GM23338 (cell line): ENCODE measurements around the gene LASP1NB.

ENCODE experiments used
- ATAC-seq: fragments of 200-7000 bp; cut with Tn5 transposase; 3 replicates; pipeline ENCODE4 v1.9.1; 2020
- DNase-seq: peaks from one replicate; pipeline ENCODE4 v3.0.0-alpha.2; 2015; ENCODE audit warnings: low spot score
- H2AFZ ChIP-seq: fragments of 200-600 bp; sonication (generic); 2 replicates; pipeline ENCODE4 v1.8.0; 2016; ENCODE audit warnings: antibody characterized with exemption, mild to moderate bottlenecking, moderate library complexity
- H3F3A ChIP-seq: fragments of 200-600 bp; sonication (generic); replicated peaks from 2 replicates; pipeline ENCODE4 v1.8.0; 2017; ENCODE audit warnings: antibody characterized with exemption, mixed run types, low read depth
- H3K27ac ChIP-seq: fragments of 200-600 bp; sonication (generic); 2 replicates; pipeline ENCODE4 v1.6.1; 2016; ENCODE audit warnings: low read depth
- H3K27me3 ChIP-seq: fragments of 200-600 bp; sonication (generic); 2 replicates; pipeline ENCODE4 v1.8.0; 2016; ENCODE audit warnings: mild to moderate bottlenecking, mixed run types, moderate library complexity; ENCODE audit not compliant: insufficient read depth
- H3K36me3 ChIP-seq: fragments of 200-600 bp; sonication (generic); 2 replicates; pipeline ENCODE4 v1.8.0; 2016; ENCODE audit warnings: mild to moderate bottlenecking; ENCODE audit not compliant: insufficient read depth
- H3K4me1 ChIP-seq: fragments of 200-600 bp; sonication (generic); 2 replicates; pipeline ENCODE4 v1.8.0; 2016; ENCODE audit warnings: mild to moderate bottlenecking, moderate library complexity; ENCODE audit not compliant: insufficient read depth
- H3K4me2 ChIP-seq: fragments of 200-600 bp; sonication (generic); 2 replicates; pipeline ENCODE4 v1.7.1; 2017; ENCODE audit warnings: mixed run types
- H3K4me3 ChIP-seq: fragments of 200-600 bp; sonication (generic); 2 replicates; pipeline ENCODE4 v1.6.1; 2016; ENCODE audit warnings: mixed run types
- H3K79me2 ChIP-seq: fragments of 200-600 bp; sonication (generic); replicated peaks from 2 replicates; pipeline ENCODE4 v1.8.0; 2017; ENCODE audit warnings: mild to moderate bottlenecking; ENCODE audit not compliant: insufficient read depth
- H3K9me2 ChIP-seq: fragments of 200-600 bp; sonication (generic); 2 replicates; pipeline ENCODE4 v1.8.0; 2017; ENCODE audit not compliant: insufficient read depth
- H4K20me1 ChIP-seq: fragments of 200-600 bp; sonication (generic); replicated peaks from 2 replicates; pipeline ENCODE4 v1.8.0; 2017; ENCODE audit warnings: mild to moderate bottlenecking; ENCODE audit not compliant: insufficient read depth
- H3K27ac Mint-ChIP-seq: 2 replicates; pipeline ENCODE4 v1.8.0; 2020; ENCODE audit warnings: inconsistent platforms, mild to moderate bottlenecking, moderate library complexity, mixed read lengths
- H3K27me3 Mint-ChIP-seq: 3 replicates; pipeline ENCODE4 v1.8.0; 2022; ENCODE audit warnings: low read depth, mild to moderate bottlenecking, moderate library complexity, mixed read lengths, inconsistent platforms; ENCODE audit not compliant: insufficient read depth, poor library complexity
- H3K36me3 Mint-ChIP-seq: 3 replicates; pipeline ENCODE4 v1.8.0; 2021; ENCODE audit warnings: low read depth, mild to moderate bottlenecking, inconsistent platforms, moderate library complexity, mixed read lengths
- H3K4me1 Mint-ChIP-seq: 3 replicates; pipeline ENCODE4 v1.8.0; 2020; ENCODE audit warnings: mild to moderate bottlenecking, inconsistent platforms, mixed read lengths
- H3K4me3 Mint-ChIP-seq: 3 replicates; pipeline ENCODE4 v1.8.0; 2021; ENCODE audit warnings: moderate library complexity, mild to moderate bottlenecking, inconsistent platforms, mixed read lengths
- H3K9me3 Mint-ChIP-seq: 3 replicates; pipeline ENCODE4 v1.8.0; 2020; ENCODE audit warnings: moderate library complexity, mild to moderate bottlenecking, inconsistent platforms, mixed read lengths
- CREB1 ChIP-seq: fragments of 250-450 bp; sonication (Bioruptor Pico); IDR thresholded peaks from 2 replicates; pipeline ENCODE4 v1.5.0; 2020; ENCODE audit warnings: low read depth, mild to moderate bottlenecking, moderate library complexity
- CTCF ChIP-seq, 2 experiments: fragments of 200-600 bp in 1 of 2; sonication (generic) in 1 of 2; conservative IDR thresholded peaks; 2 replicates each; pipeline versions ENCODE4 v1.5.1 to v1.6.1; 2016 to 2017; ENCODE audit warnings: antibody characterized with exemption in 2 of 2, low read depth in 2 of 2, mild to moderate bottlenecking in 2 of 2, moderate library complexity in 1 of 2
- POLR2AphosphoS5 ChIP-seq: IDR thresholded peaks from 2 replicates; pipeline ENCODE4 v1.6.1; 2016; ENCODE audit warnings: antibody characterized with exemption, low read depth
- STAT1 ChIP-seq: IDR thresholded peaks from one replicate; pipeline ENCODE4 v1.6.1; 2016; ENCODE audit warnings: antibody characterized with exemption; ENCODE audit not compliant: unreplicated experiment
- ZNF114 ChIP-seq: fragments of 250-450 bp; sonication (Bioruptor Pico); IDR thresholded peaks from 2 replicates; pipeline ENCODE4 v1.5.0; 2020; ENCODE audit warnings: mild to moderate bottlenecking, moderate library complexity
- ZNF462 ChIP-seq: fragments of 250-450 bp; sonication (Bioruptor Pico); IDR thresholded peaks from 2 replicates; pipeline ENCODE4 v1.5.0; 2020; ENCODE audit warnings: mild to moderate bottlenecking, moderate library complexity
- TF ChIP-seq, protein P1 (sequence below): IDR thresholded peaks from one replicate; pipeline ENCODE4 v1.6.1; 2018; ENCODE audit warnings: antibody characterized with exemption; ENCODE audit not compliant: unreplicated experiment

The LASP1NB gene

DNA sequence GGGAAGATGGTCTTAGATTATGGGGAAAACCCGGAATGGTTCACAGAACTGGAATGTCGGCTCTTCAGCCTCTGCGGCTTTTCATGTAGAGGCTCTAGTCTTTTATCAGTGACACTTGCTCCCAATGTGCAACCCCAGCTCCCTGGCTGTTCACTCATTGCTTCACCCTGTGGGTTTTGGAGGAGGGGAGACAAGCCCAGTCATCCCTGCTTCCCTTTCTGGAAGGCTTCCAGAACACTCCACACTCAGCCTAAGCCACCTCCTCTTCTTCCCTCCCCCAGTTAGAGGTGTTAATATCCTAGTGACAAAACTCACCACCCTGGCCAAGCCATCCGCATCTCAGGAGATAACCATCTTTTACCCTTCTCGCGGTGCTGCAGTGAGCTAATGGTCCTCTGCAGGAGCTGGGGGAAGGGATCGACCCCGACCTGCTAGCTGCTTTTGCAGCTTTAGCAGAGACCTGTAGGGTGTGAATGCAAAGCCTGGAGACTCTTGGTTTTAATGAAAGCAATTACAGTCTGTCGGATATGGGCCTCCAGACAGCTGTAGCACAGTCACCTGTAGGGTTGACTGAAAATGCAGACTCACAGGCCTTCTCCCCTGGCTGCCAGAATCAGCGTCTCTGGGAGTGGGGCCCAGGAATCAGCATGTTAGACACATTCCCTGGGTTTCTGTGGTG, 24.3 kb upstream of the LASP1NB start:
- Mint-ChIP-seq H3K27me3 (peaks cover 4% of the 10 kb centered on the region), H3K9me3 (no peaks in the 10 kb centered on the region), H3K4me3 (no peak overlapping the region; the same call in 2 of the 3 replicates), H3K27ac (peak overlapping the region; percentile 90), H3K36me3 (peaks cover 50% of the 10 kb centered on the region), H3K4me1 (peaks cover 31% of the 10 kb centered on the region)
- DNase-seq: peak; percentile 53
- no peak for TF ChIP-seq POLR2AphosphoS5
- TF ChIP-seq STAT1: no peak
- TF ChIP-seq ZNF462 (CRISPR knock-in tag): no peak
- TF ChIP-seq ZNF114 (CRISPR knock-in tag): no peak
- TF ChIP-seq, protein P1, sequence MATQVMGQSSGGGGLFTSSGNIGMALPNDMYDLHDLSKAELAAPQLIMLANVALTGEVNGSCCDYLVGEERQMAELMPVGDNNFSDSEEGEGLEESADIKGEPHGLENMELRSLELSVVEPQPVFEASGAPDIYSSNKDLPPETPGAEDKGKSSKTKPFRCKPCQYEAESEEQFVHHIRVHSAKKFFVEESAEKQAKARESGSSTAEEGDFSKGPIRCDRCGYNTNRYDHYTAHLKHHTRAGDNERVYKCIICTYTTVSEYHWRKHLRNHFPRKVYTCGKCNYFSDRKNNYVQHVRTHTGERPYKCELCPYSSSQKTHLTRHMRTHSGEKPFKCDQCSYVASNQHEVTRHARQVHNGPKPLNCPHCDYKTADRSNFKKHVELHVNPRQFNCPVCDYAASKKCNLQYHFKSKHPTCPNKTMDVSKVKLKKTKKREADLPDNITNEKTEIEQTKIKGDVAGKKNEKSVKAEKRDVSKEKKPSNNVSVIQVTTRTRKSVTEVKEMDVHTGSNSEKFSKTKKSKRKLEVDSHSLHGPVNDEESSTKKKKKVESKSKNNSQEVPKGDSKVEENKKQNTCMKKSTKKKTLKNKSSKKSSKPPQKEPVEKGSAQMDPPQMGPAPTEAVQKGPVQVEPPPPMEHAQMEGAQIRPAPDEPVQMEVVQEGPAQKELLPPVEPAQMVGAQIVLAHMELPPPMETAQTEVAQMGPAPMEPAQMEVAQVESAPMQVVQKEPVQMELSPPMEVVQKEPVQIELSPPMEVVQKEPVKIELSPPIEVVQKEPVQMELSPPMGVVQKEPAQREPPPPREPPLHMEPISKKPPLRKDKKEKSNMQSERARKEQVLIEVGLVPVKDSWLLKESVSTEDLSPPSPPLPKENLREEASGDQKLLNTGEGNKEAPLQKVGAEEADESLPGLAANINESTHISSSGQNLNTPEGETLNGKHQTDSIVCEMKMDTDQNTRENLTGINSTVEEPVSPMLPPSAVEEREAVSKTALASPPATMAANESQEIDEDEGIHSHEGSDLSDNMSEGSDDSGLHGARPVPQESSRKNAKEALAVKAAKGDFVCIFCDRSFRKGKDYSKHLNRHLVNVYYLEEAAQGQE: no peak
- no peak for TF ChIP-seq CTCF (conservative IDR thresholded peaks at IDR 0.05; ENCODE audit: low read depth in 2 of 2)
- no peak for TF ChIP-seq CREB1 (CRISPR knock-in tag)
- Histone ChIP-seq H3K27ac (peak overlapping the region; percentile 72; the same call in 1 of the 2 replicates), H3K9me2 (no peaks in the 10 kb centered on the region), H3K4me1 (peaks cover 23% of the 10 kb centered on the region; the same call in 1 of the 2 replicates), H4K20me1 (peaks cover 20% of the 10 kb centered on the region), H3K27me3 (no peaks in the 10 kb centered on the region), H2AFZ (no peak overlapping the region), H3F3A (0 out of 2 replicates have a peak, but pooled peaks cover 14% of the 10 kb centered on the region), H3K4me3 (no peak overlapping the region), H3K36me3 (no peaks in the 10 kb centered on the region), H3K79me2 (peaks cover 25% of the 10 kb centered on the region), H3K4me2 (0 out of 2 replicates have a peak overlapping the region, but pooled peaks have one; percentile 38)
- ATAC-seq: no peak; the same call in 2 of the 3 replicates
